Spleen (tissue), 11 donors: Measurements from ENCODE around the gene GALNT8. TPM values are rescaled to one million over a fixed set of nuclear protein-coding genes. Genes with fewer than 3 reads are reported as not detected.
A peak's percentile ranks its signal among the peaks of the same experiment; 100 is the strongest.

ENCODE experiments used
- DNase-seq: peaks from one replicate; pipeline ENCODE4 v3.0.0-alpha.2; 2020
- H3K27ac ChIP-seq, 8 donors: fragments of 200-600 bp; sonication (generic) in 7 of 8; 1 replicate in 4 of 8; 2 replicates in 4 of 8; pipeline versions ENCODE4 v1.5.0 to v1.8.0; 2016 to 2021; ENCODE audit warnings: inconsistent platforms in 4 of 8, mild to moderate bottlenecking in 4 of 8, moderate library complexity in 1 of 8
- H3K27me3 ChIP-seq, 7 donors: fragments of 200-600 bp; sonication (generic) in 6 of 7; replicated peaks in 1 of 7; 1 replicate in 4 of 7; 2 replicates in 3 of 7; pipeline versions ENCODE4 v1.5.0 to v1.8.0; 2016 to 2021; ENCODE audit warnings: inconsistent platforms in 3 of 7, mild to moderate bottlenecking in 1 of 7
- H3K36me3 ChIP-seq, 6 donors: fragments of 200-600 bp; sonication (generic) in 5 of 6; 1 replicate in 4 of 6; 2 replicates in 2 of 6; pipeline versions ENCODE4 v1.5.0 to v1.8.0; 2016 to 2021; ENCODE audit warnings: inconsistent platforms in 2 of 6
- H3K4me1 ChIP-seq, 6 donors: fragments of 200-600 bp; sonication (generic) in 5 of 6; 1 replicate in 3 of 6; 2 replicates in 3 of 6; pipeline versions ENCODE4 v1.5.0 to v1.8.0; 2016 to 2021; ENCODE audit warnings: inconsistent platforms in 3 of 6
- H3K4me3 ChIP-seq, 8 donors: fragments of 200-600 bp; sonication (generic) in 7 of 8; 1 replicate in 4 of 8; 2 replicates in 4 of 8; pipeline versions ENCODE4 v1.5.0 to v1.8.0; 2016 to 2021; ENCODE audit warnings: inconsistent platforms in 4 of 8, mild to moderate bottlenecking in 4 of 8, moderate library complexity in 2 of 8
- H3K9me3 ChIP-seq, 8 donors: fragments of 200-600 bp; sonication (generic) in 7 of 8; 1 replicate in 4 of 8; 2 replicates in 4 of 8; pipeline versions ENCODE4 v1.5.0 to v1.8.0; 2016 to 2021; ENCODE audit warnings: inconsistent platforms in 4 of 8
- CTCF ChIP-seq, 11 experiments: fragments of 200-600 bp in 7 of 11; fragments of 450-650 bp in 4 of 11; sonication (generic) in 4 of 11; IDR thresholded peaks in 8 of 11; conservative IDR thresholded peaks in 3 of 11; 1 replicate in 7 of 11; 2 replicates in 4 of 11; pipeline versions ENCODE4 v1.4.0 to v1.8.0; 2016 to 2021; ENCODE audit warnings: antibody characterized with exemption in 11 of 11, inconsistent platforms in 4 of 11, mild to moderate bottlenecking in 1 of 11
- POLR2A ChIP-seq, 3 donors: fragments of 450-650 bp; IDR thresholded peaks; one replicate each; pipeline ENCODE4 v1.5.1; 2017; ENCODE audit warnings: antibody characterized with exemption in 3 of 3, mild to moderate bottlenecking in 1 of 3
- POLR2AphosphoS5 ChIP-seq, 3 donors: sonication (generic); formaldehyde crosslinking; IDR thresholded peaks; one replicate each; pipeline ENCODE4 v1.5.1; 2017; ENCODE audit warnings: antibody characterized with exemption in 3 of 3
- WGBS, 5 donors: extraction: QIAGEN DNeasy Blood & Tissue Kit in 3 of 5; methylation state at CpG; one replicate each; pipeline versions ENCODE4 v1.1.5 to v1.1.7; 2013 to 2018; 5-methylcytosine and 5-hydroxymethylcytosine counted together
- intact Hi-C: fragments of 100-400 bp; cut with DNase I; formaldehyde crosslinking; loops from one replicate; pipeline ENCODE4 v1.15.0; 2023; ENCODE audit warnings: low total_unique reads
- polyA plus RNA-seq, 3 donors: library from polyadenylated mRNA; stranded (reverse); fragments of 200-250 nt; gene quantifications; one replicate each; pipeline ENCODE4 v1.2.1, GENCODE V29; 2013
- total RNA-seq, 7 donors: library from RNA; depleted of rRNA in 3 of 7; stranded (reverse); fragments of >200 nt in 3 of 7; fragmentation: NEBNext Ultra II Directional in 4 of 7; extraction: Animal tissue kit (Norgen Biotek cat#: 25700) in 4 of 7; gene quantifications; one replicate each; pipeline versions ENCODE4 v1.1.0 to v1.2.1, GENCODE V29; 2016 to 2021
- donor health status: healthy with polysubstance abuse.
- donor health status: DM: no; HTN: no; CAD: no; lungs with moderate emphysema.
- donor health status: DM: no; HTN: no; CAD: no.
- donor health status: Bipolar disorder and iron deficiency.
- donor health status: healthy.
- donor health status: DM: no; HTN: no; CAD: no.
- donor health status: DM: yes; HTN: yes; CAD: no.

GALNT8 gene
- total and polyA plus RNA-seq, 10 donors: 0.59 to 3.7 (median 1.5) TPM

DNA sequence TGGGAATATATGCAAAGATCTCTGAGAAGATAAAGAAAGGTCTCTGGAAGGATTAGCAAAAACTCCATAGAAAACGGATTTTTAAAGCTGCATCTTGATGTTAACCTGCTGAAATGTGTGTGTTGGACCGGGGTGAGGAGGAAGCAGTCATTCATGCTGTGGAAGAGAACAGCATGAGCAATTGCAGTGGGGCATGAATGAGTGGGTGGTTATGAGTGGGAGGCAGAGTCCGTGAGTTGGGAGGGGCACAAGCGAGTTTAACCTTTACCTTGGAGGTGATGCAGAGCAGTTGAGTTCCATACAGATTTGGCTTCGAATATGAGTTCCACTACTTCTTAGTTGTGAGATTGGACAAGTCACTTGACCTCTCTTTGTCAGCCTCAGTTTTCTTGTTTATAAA lies 29.4 kb upstream of the GALNT8 start:
- no peak for DNase-seq
- 94 to 98% (median 96%) methylated on average over 5 of the region's 5 CpGs for WGBS, 5 donors
- Histone ChIP-seq H3K9me3 (no peaks in the 10 kb centered on the region), H3K36me3 (peaks cover 3 to 90% (median 35%) of the 10 kb centered on the region in 6 donors), H3K27ac (no peak overlapping the region), H3K4me3 (no peak overlapping the region), H3K27me3 (no peaks in the 10 kb centered on the region), H3K4me1 (no peaks in the 10 kb centered on the region)
- TF ChIP-seq POLR2A (IDR thresholded peaks at IDR 0.05) (no peak), CTCF (IDR thresholded peaks at IDR 0.05 in 8 of 11, conservative IDR thresholded peaks at IDR 0.05 in 3 of 11) (no peak), POLR2AphosphoS5 (IDR thresholded peaks at IDR 0.05) (no peak)
- intact Hi-C loops: no loop called here

DNA sequence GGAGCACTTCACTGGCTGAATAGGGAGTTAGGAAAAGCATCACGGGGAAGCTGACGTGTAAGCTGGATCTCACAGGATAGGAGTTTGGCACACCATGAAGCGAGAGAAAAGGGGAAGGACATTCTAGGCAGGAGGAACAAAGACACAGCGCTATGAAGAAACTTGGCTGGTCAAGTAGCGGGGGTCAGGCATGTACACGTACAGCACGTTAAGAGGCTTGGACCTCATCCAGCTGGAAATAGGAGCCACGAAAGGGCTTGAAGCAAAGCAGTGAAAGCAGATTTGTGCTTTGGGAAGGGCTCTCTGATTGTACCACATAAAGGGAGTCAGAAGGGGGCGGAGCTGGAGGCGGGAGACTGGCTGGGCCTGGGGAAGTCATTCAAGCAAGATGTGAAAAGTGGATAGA lies 19.6 kb upstream of the GALNT8 start:
- no peaks in the 10 kb centered on the region for H3K9me3 ChIP-seq
- peaks cover 0 to 8% (median 0%) of the 10 kb centered on the region in 7 donors for H3K27me3 ChIP-seq
- no peak overlapping the region for H3K4me3 ChIP-seq
- intact Hi-C loops: no loop called here
- peaks cover 0 to 27% (median 4%) of the 10 kb centered on the region in 6 donors for H3K36me3 ChIP-seq
- no peaks in the 10 kb centered on the region for H3K4me1 ChIP-seq
- TF ChIP-seq POLR2AphosphoS5 (IDR thresholded peaks at IDR 0.05) (peak in 1 of 3 donors; percentile 16), CTCF (IDR thresholded peaks at IDR 0.05 in 8 of 11, conservative IDR thresholded peaks at IDR 0.05 in 3 of 11) (no peak), POLR2A (IDR thresholded peaks at IDR 0.05) (no peak)
- DNase-seq: no peak
- no peak overlapping the region for H3K27ac ChIP-seq
- WGBS, 5 donors: 64 to 83% (median 72%) methylated on average over 10 of the region's 10 CpGs

- Histone ChIP-seq H3K27ac (no peak overlapping the region), H3K36me3 (peaks cover 0 to 20% (median 3%) of the 10 kb centered on the region in 6 donors), H3K4me3 (no peak overlapping the region), H3K4me1 (no peaks in the 10 kb centered on the region), H3K9me3 (no peaks in the 10 kb centered on the region), H3K27me3 (peaks cover 0 to 8% (median 0%) of the 10 kb centered on the region in 7 donors)
- 86 to 96% (median 94%) methylated on average over 8 of the region's 8 CpGs for WGBS, 5 donors
- no peak for TF ChIP-seq CTCF (IDR thresholded peaks at IDR 0.05 in 8 of 11, conservative IDR thresholded peaks at IDR 0.05 in 3 of 11)
- DNase-seq: no peak
- intact Hi-C loops: no loop called here
These were observed 18.6 kb upstream of the GALNT8 start for GRCh38 chr12:4701395-4702190.

GRCh38 chr12:4703676-4704075 lies 16.5 kb upstream of the GALNT8 start:
- no peak for DNase-seq
- no peak overlapping the region for H3K4me3 ChIP-seq
- WGBS, 5 donors: 87 to 98% (median 97%) methylated on average over 5 of the region's 5 CpGs
- TF ChIP-seq POLR2A (IDR thresholded peaks at IDR 0.05) (no peak), POLR2AphosphoS5 (IDR thresholded peaks at IDR 0.05) (no peak), CTCF (IDR thresholded peaks at IDR 0.05 in 8 of 11, conservative IDR thresholded peaks at IDR 0.05 in 3 of 11) (no peak)
- H3K27ac ChIP-seq: no peak overlapping the region
- H3K4me1 ChIP-seq: no peaks in the 10 kb centered on the region
- H3K36me3 ChIP-seq: peaks cover 0 to 17% (median 0%) of the 10 kb centered on the region in 6 donors
- intact Hi-C loops: no loop called here
- H3K9me3 ChIP-seq: no peaks in the 10 kb centered on the region
- H3K27me3 ChIP-seq: peaks cover 0 to 8% (median 0%) of the 10 kb centered on the region in 7 donors
